Measurements from ENCODE around the gene HGF. TPM values are rescaled to one million over a fixed set of nuclear protein-coding genes. Genes with fewer than 3 reads are reported as not detected.
A peak's percentile ranks its signal among the peaks of the same experiment; 100 is the strongest.

HGF gene
- total and polyA plus RNA-seq, 4 donors = 3.1 to 25.5 (median 12.3) TPM

DNA sequence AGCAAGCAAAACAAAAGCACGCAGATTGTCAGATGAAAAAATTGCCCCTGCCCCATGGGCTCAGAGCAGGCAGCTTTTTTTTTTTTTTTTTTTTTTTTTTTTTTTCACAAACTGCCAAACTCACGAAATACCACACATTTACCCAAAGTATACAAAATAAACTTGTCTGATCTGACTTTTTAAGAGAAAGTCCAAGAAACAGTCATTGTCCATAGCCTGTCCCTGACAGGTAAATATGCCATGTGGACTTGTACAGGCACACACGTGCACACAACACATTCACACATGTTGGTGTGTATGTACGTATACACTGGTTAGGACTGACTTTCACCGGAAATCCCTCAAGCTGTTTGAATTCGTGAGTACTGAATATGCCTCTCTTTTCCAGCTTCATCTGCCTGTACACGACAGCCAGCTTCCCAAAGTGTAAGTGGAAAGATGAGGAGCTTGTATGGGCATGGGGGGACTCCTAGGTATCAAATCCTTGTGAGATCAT lies 929 bp upstream of the HGF start:
- peak overlapping the region in 1 of 2 donors; percentile 46 for H3K27ac ChIP-seq (ENCODE audit: low read depth in 1 of 2, low read length in 1 of 2)
- H3K9me3 ChIP-seq (ENCODE audit: control insufficient read depth in 4 of 4, insufficient read depth in 3 of 4, low read length in 3 of 4) = no peaks in the 10 kb centered on the region
- H3K36me3 ChIP-seq (ENCODE audit: control insufficient read depth in 4 of 4, insufficient read depth in 4 of 4, low read length in 4 of 4) = no peaks in the 10 kb centered on the region
- peak in 2 of 3 donors; percentile 64 to 65 for DNase-seq
- H3K9ac ChIP-seq (ENCODE audit: insufficient read depth in 1 of 2, low read length in 2 of 2) = no peak overlapping the region
- H3K4me3 ChIP-seq = no peak overlapping the region
- WGBS, 2 donors = 47 to 53% methylated on average over 7 of the region's 7 CpGs
- no peaks in the 10 kb centered on the region for H3K27me3 ChIP-seq (ENCODE audit: control insufficient read depth in 3 of 3, insufficient read depth in 3 of 3, low read length in 2 of 3)
- no peak for ATAC-seq (ENCODE audit: insufficient read depth, low FRiP score)
- H3K4me1 ChIP-seq (ENCODE audit: control insufficient read depth in 5 of 5, insufficient read depth in 5 of 5, low read length in 5 of 5) = peaks cover 0 to 33% (median 6%) of the 10 kb centered on the region in 5 donors
- TF ChIP-seq, protein P1, sequence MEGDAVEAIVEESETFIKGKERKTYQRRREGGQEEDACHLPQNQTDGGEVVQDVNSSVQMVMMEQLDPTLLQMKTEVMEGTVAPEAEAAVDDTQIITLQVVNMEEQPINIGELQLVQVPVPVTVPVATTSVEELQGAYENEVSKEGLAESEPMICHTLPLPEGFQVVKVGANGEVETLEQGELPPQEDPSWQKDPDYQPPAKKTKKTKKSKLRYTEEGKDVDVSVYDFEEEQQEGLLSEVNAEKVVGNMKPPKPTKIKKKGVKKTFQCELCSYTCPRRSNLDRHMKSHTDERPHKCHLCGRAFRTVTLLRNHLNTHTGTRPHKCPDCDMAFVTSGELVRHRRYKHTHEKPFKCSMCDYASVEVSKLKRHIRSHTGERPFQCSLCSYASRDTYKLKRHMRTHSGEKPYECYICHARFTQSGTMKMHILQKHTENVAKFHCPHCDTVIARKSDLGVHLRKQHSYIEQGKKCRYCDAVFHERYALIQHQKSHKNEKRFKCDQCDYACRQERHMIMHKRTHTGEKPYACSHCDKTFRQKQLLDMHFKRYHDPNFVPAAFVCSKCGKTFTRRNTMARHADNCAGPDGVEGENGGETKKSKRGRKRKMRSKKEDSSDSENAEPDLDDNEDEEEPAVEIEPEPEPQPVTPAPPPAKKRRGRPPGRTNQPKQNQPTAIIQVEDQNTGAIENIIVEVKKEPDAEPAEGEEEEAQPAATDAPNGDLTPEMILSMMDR (IDR thresholded peaks at IDR 0.05; ENCODE audit: control extremely low read depth, extremely low read depth) = no peak

DNA sequence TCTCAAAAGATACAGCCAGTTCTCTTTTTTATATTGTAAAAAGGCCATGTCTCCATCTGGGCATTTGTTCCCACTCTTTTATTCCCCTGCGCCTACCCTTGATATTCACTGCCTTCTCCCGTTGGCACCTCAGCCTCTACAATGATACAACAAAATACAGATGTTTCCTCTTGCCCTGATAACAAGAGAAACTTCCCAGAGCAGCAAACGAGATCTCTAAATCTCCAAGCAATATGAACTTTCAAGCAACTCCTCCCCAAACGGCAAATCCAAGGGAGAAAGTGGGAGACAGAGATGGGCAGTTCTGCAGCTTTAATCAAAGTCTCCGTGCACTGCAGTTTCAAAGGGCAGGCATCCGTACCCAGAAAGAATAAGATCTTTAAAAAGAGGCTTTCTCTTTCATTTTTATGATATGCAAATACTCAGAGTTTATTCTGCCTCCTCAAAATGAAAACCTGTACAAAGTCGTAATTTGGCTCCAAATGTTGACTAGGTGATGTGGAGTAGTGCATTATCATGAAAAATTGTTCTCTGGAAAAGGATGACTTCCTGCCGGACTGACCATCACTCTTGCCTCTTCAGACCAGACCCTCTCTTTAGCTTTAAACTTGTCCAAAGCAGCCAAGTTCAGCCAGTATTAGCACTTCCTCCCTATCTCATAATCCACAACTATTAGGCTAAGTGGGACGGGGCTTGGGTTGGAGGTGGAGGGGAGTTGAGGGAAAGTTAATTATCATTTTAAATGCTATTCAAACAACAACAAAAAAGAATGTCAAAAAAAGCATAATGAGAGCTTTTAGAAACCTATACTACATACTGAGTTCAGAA lies 682 bp downstream of the HGF start:
- TF ChIP-seq, protein P1 (IDR thresholded peaks at IDR 0.05; ENCODE audit: control extremely low read depth, extremely low read depth) = no peak

DNA sequence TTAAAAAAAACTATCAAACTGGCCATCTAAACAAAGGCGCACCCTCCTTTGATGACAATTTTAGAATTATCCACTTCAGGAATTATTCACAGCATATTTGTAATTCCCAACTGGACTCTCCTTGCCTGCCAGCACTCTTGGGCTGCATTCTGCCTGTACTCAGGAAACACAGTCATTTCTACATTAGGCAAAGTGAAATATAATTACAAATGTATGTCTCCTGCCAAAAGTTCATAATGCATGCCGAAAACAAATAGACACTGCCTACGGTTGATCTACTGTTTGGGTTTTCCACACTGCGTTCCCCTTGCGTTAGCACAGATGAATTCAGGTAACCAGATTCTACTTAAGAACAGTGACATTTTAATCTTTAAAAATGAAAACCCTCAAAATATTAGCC lies 1.9 kb downstream of the HGF start:
- DNase-seq = peak; percentile 37 to 81 (median 68)
- Histone ChIP-seq H3K27me3 (ENCODE audit: control insufficient read depth in 3 of 3, insufficient read depth in 3 of 3, low read length in 2 of 3) (no peaks in the 10 kb centered on the region), H3K27ac (ENCODE audit: low read depth in 1 of 2, low read length in 1 of 2) (no peak overlapping the region), H3K9me3 (ENCODE audit: control insufficient read depth in 4 of 4, insufficient read depth in 3 of 4, low read length in 3 of 4) (no peaks in the 10 kb centered on the region), H3K9ac (ENCODE audit: insufficient read depth in 1 of 2, low read length in 2 of 2) (peak overlapping the region in 1 of 2 donors; percentile 1), H3K4me1 (ENCODE audit: control insufficient read depth in 5 of 5, insufficient read depth in 5 of 5, low read length in 5 of 5) (peaks cover 0 to 49% (median 3%) of the 10 kb centered on the region in 5 donors), H3K36me3 (ENCODE audit: control insufficient read depth in 4 of 4, insufficient read depth in 4 of 4, low read length in 4 of 4) (no peaks in the 10 kb centered on the region), H3K4me3 (no peak overlapping the region)
- TF ChIP-seq, protein P1 (IDR thresholded peaks at IDR 0.05; ENCODE audit: control extremely low read depth, extremely low read depth) = no peak
- 52% methylated on average over 5 of the region's 5 CpGs for WGBS, 2 donors
- ATAC-seq (ENCODE audit: insufficient read depth, low FRiP score) = no peak

More for the DNA sequence above, 682 bp downstream of the HGF start:
- Histone ChIP-seq H3K9me3 (ENCODE audit: control insufficient read depth in 4 of 4, insufficient read depth in 3 of 4, low read length in 3 of 4) (no peaks in the 10 kb centered on the region), H3K27me3 (ENCODE audit: control insufficient read depth in 3 of 3, insufficient read depth in 3 of 3, low read length in 2 of 3) (no peaks in the 10 kb centered on the region), H3K9ac (ENCODE audit: insufficient read depth in 1 of 2, low read length in 2 of 2) (peak overlapping the region; percentile 63 to 89), H3K36me3 (ENCODE audit: control insufficient read depth in 4 of 4, insufficient read depth in 4 of 4, low read length in 4 of 4) (no peaks in the 10 kb centered on the region), H3K4me1 (ENCODE audit: control insufficient read depth in 5 of 5, insufficient read depth in 5 of 5, low read length in 5 of 5) (peaks cover 0 to 48% (median 6%) of the 10 kb centered on the region in 5 donors), H3K27ac (ENCODE audit: low read depth in 1 of 2, low read length in 1 of 2) (no peak overlapping the region), H3K4me3 (peak overlapping the region; percentile 29)
- ATAC-seq (ENCODE audit: insufficient read depth, low FRiP score) (no peak), DNase-seq (peak in 1 of 3 donors; percentile 62)
- WGBS, 2 donors = 8 to 23% methylated on average over 9 of the region's 9 CpGs

Data from lung (tissue), 12 donors.